Esophagus muscularis mucosa (tissue), 4 donors: Measurements from ENCODE around the gene TRIM43.

Experiments
- CTCF ChIP-seq, 3 experiments: fragments of 200-600 bp in 2 of 3; fragments of 450-650 bp in 1 of 3; sonication (generic) in 2 of 3; IDR thresholded peaks; one replicate each; pipeline ENCODE4 v1.5.1; 2017 to 2019; ENCODE audit warnings: antibody characterized with exemption in 3 of 3, mild to moderate bottlenecking in 2 of 3, moderate library complexity in 1 of 3
- EP300 ChIP-seq: sonication (generic); formaldehyde crosslinking; IDR thresholded peaks from one replicate; pipeline ENCODE4 v1.6.1; 2017; ENCODE audit warnings: antibody characterized with exemption
- POLR2A ChIP-seq: fragments of 450-650 bp; IDR thresholded peaks from one replicate; pipeline ENCODE4 v1.6.1; 2017; ENCODE audit warnings: antibody characterized with exemption, moderate library complexity, mild to moderate bottlenecking, low read depth
- POLR2AphosphoS5 ChIP-seq, 2 donors: sonication (generic); formaldehyde crosslinking; IDR thresholded peaks; one replicate each; pipeline ENCODE4 v1.6.1; 2017; ENCODE audit warnings: antibody characterized with exemption in 2 of 2

GRCh38 chr2:95578539-95578938 lies 13.3 kb upstream of the TRIM43 start:
- no peak for TF ChIP-seq CTCF (IDR thresholded peaks at IDR 0.05)
- no peak for TF ChIP-seq POLR2AphosphoS5 (IDR thresholded peaks at IDR 0.05)
- TF ChIP-seq POLR2A, result no peak
- no peak for TF ChIP-seq EP300
